Upper lobe of right lung (tissue), 1 donor: ENCODE data around the gene ARCN1. TPM values are rescaled to one million over a fixed set of nuclear protein-coding genes. Genes with fewer than 3 reads are reported as not detected.

Source experiments
- ATAC-seq: fragments of 200-7000 bp; cut with Tn5 transposase; one replicate; pipeline ENCODE4 v1.9.1; 2020; ENCODE audit warnings: mild to moderate bottlenecking, moderate library complexity
- DNase-seq: peaks from one replicate; pipeline ENCODE4 v3.0.0-alpha.2; 2020
- H3K27ac ChIP-seq: fragments of 200-600 bp; one replicate; pipeline ENCODE4 v1.8.0; 2022
- H3K27me3 ChIP-seq: fragments of 200-600 bp; one replicate; pipeline ENCODE4 v1.8.0; 2022; ENCODE audit warnings: mild to moderate bottlenecking
- H3K36me3 ChIP-seq: fragments of 200-600 bp; one replicate; pipeline ENCODE4 v1.8.0; 2022
- H3K4me1 ChIP-seq: fragments of 200-600 bp; one replicate; pipeline ENCODE4 v1.8.0; 2022
- H3K4me3 ChIP-seq: fragments of 200-600 bp; one replicate; pipeline ENCODE4 v1.8.0; 2022; ENCODE audit warnings: mild to moderate bottlenecking
- H3K9me3 ChIP-seq: fragments of 200-600 bp; one replicate; pipeline ENCODE4 v1.8.0; 2022
- CTCF ChIP-seq: fragments of 200-600 bp; IDR thresholded peaks from one replicate; pipeline ENCODE4 v1.8.0; 2022; ENCODE audit warnings: antibody characterized with exemption
- intact Hi-C: fragments of 100-400 bp; cut with DNase I; formaldehyde crosslinking; loops from one replicate; pipeline ENCODE4 v1.11.0; 2022
- total RNA-seq: library from RNA; stranded (reverse); fragmentation: NEBNext Ultra II Directional; extraction: Animal tissue kit (Norgen Biotek cat#: 25700); gene quantifications from one replicate; pipeline ENCODE4 v1.2.1, GENCODE V29; 2021
- donor health status: DM: no; HTN: yes; CAD: no; lungs with severe emphysema.

Gene ARCN1
- total RNA-seq, 1 donor from 2014 or later, result 120 TPM

- no peaks in the 10 kb centered on the region for H3K27me3 ChIP-seq
- TF ChIP-seq CTCF, result no peak
- no peak overlapping the region for H3K4me3 ChIP-seq
- no peaks in the 10 kb centered on the region for H3K4me1 ChIP-seq
- ATAC-seq, result no peak
- no peaks in the 10 kb centered on the region for H3K9me3 ChIP-seq
- intact Hi-C loops, result no loop called here
- DNase-seq, result no peak
- peaks cover 69% of the 10 kb centered on the region for H3K36me3 ChIP-seq
- H3K27ac ChIP-seq, result no peak overlapping the region
Measured at GRCh38 chr11:118641397-118642019, 69.3 kb downstream of the ARCN1 start.

- intact Hi-C loops, result no loop called here
- Histone ChIP-seq H3K9me3 (no peaks in the 10 kb centered on the region), H3K27me3 (no peaks in the 10 kb centered on the region), H3K4me1 (no peaks in the 10 kb centered on the region), H3K4me3 (no peak overlapping the region), H3K36me3 (peaks cover 71% of the 10 kb centered on the region), H3K27ac (no peak overlapping the region)
- no peak for ATAC-seq
- TF ChIP-seq CTCF, result no peak
- DNase-seq, result no peak
Measured at GRCh38 chr11:118643142-118643994, 71.2 kb downstream of the ARCN1 start.

- peaks cover 76% of the 10 kb centered on the region for H3K36me3 ChIP-seq
- TF ChIP-seq CTCF, result no peak
- H3K27ac ChIP-seq, result no peak overlapping the region
- no peaks in the 10 kb centered on the region for H3K4me1 ChIP-seq
- intact Hi-C loops, result no loop called here
- DNase-seq, result no peak
- H3K4me3 ChIP-seq, result no peak overlapping the region
- H3K27me3 ChIP-seq, result no peaks in the 10 kb centered on the region
- no peak for ATAC-seq
- H3K9me3 ChIP-seq, result no peaks in the 10 kb centered on the region
Measured at GRCh38 chr11:118643995-118644345, 71.8 kb downstream of the ARCN1 start.

GRCh38 chr11:118644496-118644895, 72.3 kb downstream of the ARCN1 start:
- Histone ChIP-seq H3K4me3 (no peak overlapping the region), H3K27me3 (no peaks in the 10 kb centered on the region), H3K9me3 (no peaks in the 10 kb centered on the region), H3K36me3 (peaks cover 81% of the 10 kb centered on the region), H3K4me1 (no peaks in the 10 kb centered on the region), H3K27ac (no peak overlapping the region)
- ATAC-seq (no peak), DNase-seq (no peak)
- intact Hi-C loops, result no loop called here
- TF ChIP-seq CTCF, result no peak

- no peak overlapping the region for H3K27ac ChIP-seq
- H3K27me3 ChIP-seq, result no peaks in the 10 kb centered on the region
- H3K36me3 ChIP-seq, result peaks cover 81% of the 10 kb centered on the region
- H3K4me3 ChIP-seq, result no peak overlapping the region
- intact Hi-C loops, result no loop called here
- no peak for TF ChIP-seq CTCF
- DNase-seq (no peak), ATAC-seq (no peak)
- no peaks in the 10 kb centered on the region for H3K9me3 ChIP-seq
- H3K4me1 ChIP-seq, result no peaks in the 10 kb centered on the region
Measured at GRCh38 chr11:118645066-118645715, 73.0 kb downstream of the ARCN1 start.
